ENCODE results near the gene ZNRF3. TPM values are rescaled to one million over a fixed set of nuclear protein-coding genes. Genes with fewer than 3 reads are reported as not detected.

The ZNRF3 gene
- total and polyA plus RNA-seq, 2 donors (not counting 1 experiment from before 2014, with no cell fraction given), result 0.21 to 0.71 TPM

GRCh38 chr22:28835630-28836189 lies 47.7 kb upstream of the ZNRF3 start:
- no peaks in the 10 kb centered on the region for H3K9me3 Mint-ChIP-seq (ENCODE audit: insufficient read depth)
- no peaks in the 10 kb centered on the region for H3K4me1 ChIP-seq (ENCODE audit: control insufficient read depth in 2 of 2, insufficient read depth in 2 of 2, low read length in 2 of 2)
- no peak overlapping the region for H3K27ac ChIP-seq (ENCODE audit: low read length in 2 of 2)
- WGBS (ENCODE audit: insufficient coverage), result 96% methylated on average over 8 of the region's 11 CpGs
- ATAC-seq (ENCODE audit: low read depth) (no peak), DNase-seq (no peak)
- intact Hi-C loops (cut with micrococcal nuclease), result no loop called here
- H3K9me3 ChIP-seq (ENCODE audit: control extremely low read depth in 1 of 3, control insufficient read depth in 2 of 3, insufficient read depth in 1 of 3, low read length in 2 of 3), result no peaks in the 10 kb centered on the region
- no peaks in the 10 kb centered on the region for H3K79me2 ChIP-seq (ENCODE audit: control insufficient read depth, insufficient read depth, low read length)
- H3K4me3 Mint-ChIP-seq, result no peak overlapping the region
- no peak overlapping the region for H3K27ac Mint-ChIP-seq
- ChIA-PET CTCF (interaction anchor here (1.5 to 9.5 kb wide), 3 partner anchors 204 to 233 kb away, joined by 3 to 249 read pairs (median 3); no protein-coding TSS in a partner anchor), POLR2A (no interaction called here)
- H3K4me2 ChIP-seq (replicated peaks; ENCODE audit: low read depth, low read length, poor library complexity, severe bottlenecking), result no peak overlapping the region
- H2AFZ ChIP-seq (ENCODE audit: insufficient read depth, low read depth, low read length, poor library complexity, severe bottlenecking), result no peak overlapping the region
- H3K4me3 ChIP-seq (ENCODE audit: control extremely low read depth in 1 of 5, extremely low read depth in 1 of 5, insufficient read depth in 1 of 5, low read depth in 2 of 5, low read length in 4 of 5), result no peak overlapping the region
- H3K27me3 ChIP-seq (replicated peaks in 1 of 4; ENCODE audit: control extremely low read depth in 1 of 4, control insufficient read depth in 3 of 4, insufficient read depth in 4 of 4, low read length in 3 of 4), result no peaks in the 10 kb centered on the region
- no peaks in the 10 kb centered on the region for H4K20me1 ChIP-seq (ENCODE audit: control insufficient read depth, insufficient read depth, low read length, poor library complexity, severe bottlenecking)
- H3K4me1 Mint-ChIP-seq, result no peaks in the 10 kb centered on the region
- H3K9ac ChIP-seq (ENCODE audit: low read length), result no peak overlapping the region
- no peaks in the 10 kb centered on the region for H3K36me3 ChIP-seq (replicated peaks in 1 of 2; ENCODE audit: control extremely low read depth in 1 of 2, control insufficient read depth in 1 of 2, extremely low read depth in 1 of 2, insufficient read depth in 2 of 2, low read length in 1 of 2)
- peaks cover 3% of the 10 kb centered on the region for H3K27me3 Mint-ChIP-seq
- no peak for TF ChIP-seq CTCF (IDR thresholded peaks at IDR 0.05)
- TF ChIP-seq EZH2 (IDR thresholded peaks at IDR 0.05; ENCODE audit: borderline replicate concordance, insufficient read depth, low read depth, low read length, poor library complexity, severe bottlenecking), result no peak

GRCh38 chr22:28837640-28838039 lies 45.7 kb upstream of the ZNRF3 start:
- H4K20me1 ChIP-seq (ENCODE audit: control insufficient read depth, insufficient read depth, low read length, poor library complexity, severe bottlenecking), result no peaks in the 10 kb centered on the region
- 64% methylated on average over 5 of the region's 6 CpGs for WGBS (ENCODE audit: insufficient coverage)
- ChIA-PET CTCF (interaction anchor here (1.1 kb wide), 1 partner anchor 237 kb away, joined by 4 read pairs; no protein-coding TSS in a partner anchor), POLR2A (no interaction called here)
- H3K4me1 ChIP-seq (ENCODE audit: control insufficient read depth in 2 of 2, insufficient read depth in 2 of 2, low read length in 2 of 2), result no peaks in the 10 kb centered on the region
- TF ChIP-seq CTCF (IDR thresholded peaks at IDR 0.05), result no peak
- no peak for TF ChIP-seq EZH2 (IDR thresholded peaks at IDR 0.05; ENCODE audit: borderline replicate concordance, insufficient read depth, low read depth, low read length, poor library complexity, severe bottlenecking)
- H3K79me2 ChIP-seq (ENCODE audit: control insufficient read depth, insufficient read depth, low read length), result no peaks in the 10 kb centered on the region
- intact Hi-C loops (cut with micrococcal nuclease), result no loop called here
- H3K9ac ChIP-seq (ENCODE audit: low read length), result no peak overlapping the region
- no peaks in the 10 kb centered on the region for H3K36me3 ChIP-seq (replicated peaks in 1 of 2; ENCODE audit: control extremely low read depth in 1 of 2, control insufficient read depth in 1 of 2, extremely low read depth in 1 of 2, insufficient read depth in 2 of 2, low read length in 1 of 2)
- Mint-ChIP-seq H3K4me3 (no peak overlapping the region), H3K27ac (no peak overlapping the region), H3K9me3 (ENCODE audit: insufficient read depth) (no peaks in the 10 kb centered on the region), H3K4me1 (no peaks in the 10 kb centered on the region), H3K27me3 (peaks cover 3% of the 10 kb centered on the region)
- no peaks in the 10 kb centered on the region for H3K9me3 ChIP-seq (ENCODE audit: control extremely low read depth in 1 of 3, control insufficient read depth in 2 of 3, insufficient read depth in 1 of 3, low read length in 2 of 3)
- H3K27me3 ChIP-seq (replicated peaks in 1 of 4; ENCODE audit: control extremely low read depth in 1 of 4, control insufficient read depth in 3 of 4, insufficient read depth in 4 of 4, low read length in 3 of 4), result no peaks in the 10 kb centered on the region
- no peak for ATAC-seq (ENCODE audit: low read depth)
- no peak for DNase-seq
- H2AFZ ChIP-seq (ENCODE audit: insufficient read depth, low read depth, low read length, poor library complexity, severe bottlenecking), result no peak overlapping the region
- H3K4me3 ChIP-seq (ENCODE audit: control extremely low read depth in 1 of 5, extremely low read depth in 1 of 5, insufficient read depth in 1 of 5, low read depth in 2 of 5, low read length in 4 of 5), result no peak overlapping the region
- no peak overlapping the region for H3K4me2 ChIP-seq (replicated peaks; ENCODE audit: low read depth, low read length, poor library complexity, severe bottlenecking)
- no peak overlapping the region for H3K27ac ChIP-seq (ENCODE audit: low read length in 2 of 2)
